ENCODE measurements around the gene BCL11A.

DNA sequence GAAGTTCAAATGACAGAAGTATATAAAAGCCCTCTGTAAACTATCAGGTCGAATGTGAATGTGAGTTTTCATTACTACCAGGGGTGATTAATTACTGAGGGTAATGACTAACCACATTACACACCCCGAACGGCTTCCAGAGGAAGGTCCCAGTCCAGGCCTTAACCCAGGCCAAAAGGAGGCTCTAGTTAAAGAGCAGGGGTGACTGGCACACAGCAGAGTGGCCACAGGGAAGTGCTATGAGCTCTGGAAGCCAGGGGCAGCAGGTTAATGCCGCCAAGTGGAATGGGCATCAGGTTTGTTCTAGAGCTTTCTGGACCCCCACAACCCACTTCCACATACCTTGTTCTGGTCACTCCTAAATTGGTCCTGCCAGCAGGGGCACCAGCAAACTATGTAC lies 87.7 kb downstream of the BCL11A start:
- TF ChIP-seq, protein P1, sequence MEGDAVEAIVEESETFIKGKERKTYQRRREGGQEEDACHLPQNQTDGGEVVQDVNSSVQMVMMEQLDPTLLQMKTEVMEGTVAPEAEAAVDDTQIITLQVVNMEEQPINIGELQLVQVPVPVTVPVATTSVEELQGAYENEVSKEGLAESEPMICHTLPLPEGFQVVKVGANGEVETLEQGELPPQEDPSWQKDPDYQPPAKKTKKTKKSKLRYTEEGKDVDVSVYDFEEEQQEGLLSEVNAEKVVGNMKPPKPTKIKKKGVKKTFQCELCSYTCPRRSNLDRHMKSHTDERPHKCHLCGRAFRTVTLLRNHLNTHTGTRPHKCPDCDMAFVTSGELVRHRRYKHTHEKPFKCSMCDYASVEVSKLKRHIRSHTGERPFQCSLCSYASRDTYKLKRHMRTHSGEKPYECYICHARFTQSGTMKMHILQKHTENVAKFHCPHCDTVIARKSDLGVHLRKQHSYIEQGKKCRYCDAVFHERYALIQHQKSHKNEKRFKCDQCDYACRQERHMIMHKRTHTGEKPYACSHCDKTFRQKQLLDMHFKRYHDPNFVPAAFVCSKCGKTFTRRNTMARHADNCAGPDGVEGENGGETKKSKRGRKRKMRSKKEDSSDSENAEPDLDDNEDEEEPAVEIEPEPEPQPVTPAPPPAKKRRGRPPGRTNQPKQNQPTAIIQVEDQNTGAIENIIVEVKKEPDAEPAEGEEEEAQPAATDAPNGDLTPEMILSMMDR (IDR thresholded peaks at IDR 0.05) = no peak
- no peak for TF ChIP-seq POLR2A (IDR thresholded peaks at IDR 0.05)

All from esophagus squamous epithelium (tissue), 4 donors.